Umbilical cord (tissue), 2 donors: Measurements from ENCODE around the gene ACKR2. TPM values are rescaled to one million over a fixed set of nuclear protein-coding genes. Genes with fewer than 3 reads are reported as not detected.

Source experiments
- DNase-seq: peaks from one replicate; pipeline ENCODE4 v3.0.0-alpha.2; 2015; ENCODE audit warnings: low spot score
- total RNA-seq: library from RNA; depleted of rRNA; stranded (reverse); fragments of >200 nt; gene quantifications from one replicate; pipeline ENCODE4 v1.2.3, GENCODE V29; 2014; ENCODE audit warnings: low replicate concordance; ENCODE audit not compliant: insufficient read depth

The ACKR2 gene
- total RNA-seq, 1 donor from 2014 or later: 10.4 TPM

DNA sequence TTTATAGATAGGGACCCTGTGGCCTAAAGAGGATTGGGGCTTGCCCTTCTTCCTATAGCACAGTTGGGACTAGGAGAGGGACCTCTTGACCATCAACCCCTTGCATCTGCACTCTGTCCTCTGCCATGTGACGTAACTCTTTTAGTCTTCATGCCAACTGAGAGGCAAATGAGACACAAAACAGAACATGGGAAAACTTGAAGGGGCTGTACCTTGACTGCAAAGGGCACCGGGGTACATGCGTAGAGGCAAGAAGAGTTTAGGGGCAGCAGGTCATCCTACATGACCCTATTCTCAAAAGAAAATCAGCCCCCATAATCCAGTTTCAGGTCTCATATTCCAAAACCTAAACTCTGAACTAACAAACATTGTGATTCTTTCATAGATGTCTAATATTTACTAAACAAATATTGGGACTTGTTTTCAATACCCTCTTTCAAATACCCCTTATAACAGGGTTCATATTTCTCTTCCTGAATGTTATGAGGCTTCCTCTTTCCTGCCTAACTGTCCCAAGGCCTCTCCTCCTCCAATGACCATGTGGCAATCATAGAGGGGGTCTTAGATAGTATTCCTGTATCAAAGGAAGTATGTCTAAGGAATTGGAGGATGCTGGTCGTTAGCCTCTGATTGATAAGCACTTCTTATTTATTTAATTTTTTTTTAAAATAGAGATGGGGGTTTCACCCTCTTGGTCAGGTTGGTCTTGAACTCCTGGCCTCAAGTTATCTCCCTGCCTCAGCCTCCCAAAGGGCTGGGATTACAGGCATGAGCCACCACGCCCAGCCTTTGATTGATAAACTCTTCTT, 20.6 kb downstream of the ACKR2 start:
- no peak for DNase-seq

DNA sequence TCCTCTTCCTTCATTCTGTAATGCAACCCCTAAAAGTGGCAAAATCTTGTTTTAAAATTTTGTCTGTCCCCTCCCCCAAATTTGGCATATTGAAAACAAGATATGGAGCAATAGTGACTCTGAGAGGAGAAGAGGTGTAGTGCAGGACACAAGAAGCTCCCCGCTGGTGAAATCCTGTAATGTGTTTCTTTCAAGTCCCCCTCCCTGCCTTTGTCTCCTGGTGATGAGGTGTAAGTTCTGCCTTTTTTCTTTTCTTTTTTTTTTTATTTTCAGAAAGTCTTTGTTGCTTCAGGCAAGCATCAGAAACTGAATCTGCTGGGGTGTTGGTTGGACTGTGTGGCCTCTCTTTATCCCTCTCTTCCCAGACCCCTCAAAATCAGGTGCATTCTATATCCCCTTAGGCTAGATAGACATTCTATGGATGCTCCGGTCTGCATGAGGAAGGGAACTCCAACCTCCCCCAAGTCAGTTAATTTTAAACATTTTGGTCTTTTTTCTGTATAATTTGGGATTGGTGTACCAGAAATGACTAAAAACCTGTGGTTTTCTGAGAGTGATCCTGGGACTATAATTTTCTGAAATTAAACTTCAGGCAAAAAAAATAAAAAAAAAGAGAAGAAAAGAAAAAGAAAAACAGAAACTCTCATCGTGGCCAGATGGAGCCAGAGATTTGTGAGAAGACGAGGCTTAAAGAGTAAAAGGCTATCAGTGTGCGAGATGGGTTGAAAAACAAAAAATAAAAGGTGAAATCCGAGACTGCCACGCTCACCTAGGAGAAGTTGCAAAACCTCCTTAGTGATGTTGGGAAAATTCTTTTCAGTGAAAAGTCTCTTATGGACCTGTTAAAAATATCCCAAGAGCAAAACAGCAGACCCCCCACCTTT, 21.4 kb downstream of the ACKR2 start:
- DNase-seq: no peak

DNA sequence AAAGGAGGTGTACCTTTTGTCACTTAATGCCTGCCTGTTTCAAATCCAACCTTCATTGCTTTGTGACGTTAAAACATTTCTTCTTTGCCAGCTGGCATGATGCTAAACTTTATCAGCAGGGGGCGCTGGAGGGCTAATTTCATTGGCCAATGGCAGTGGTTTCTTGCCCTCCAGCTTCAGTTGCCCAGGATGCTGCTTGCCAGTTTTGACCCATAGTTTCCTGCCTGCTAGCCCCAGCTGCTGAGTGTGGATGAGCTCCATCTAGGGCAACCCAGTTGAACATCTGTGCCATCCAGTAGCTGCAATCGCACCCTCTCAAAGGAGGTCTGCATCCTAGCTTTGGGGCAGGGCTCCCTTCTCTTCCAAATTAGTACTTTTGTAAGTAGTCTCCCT, 22.1 kb downstream of the ACKR2 start:
- peak; percentile 57 for DNase-seq

DNA sequence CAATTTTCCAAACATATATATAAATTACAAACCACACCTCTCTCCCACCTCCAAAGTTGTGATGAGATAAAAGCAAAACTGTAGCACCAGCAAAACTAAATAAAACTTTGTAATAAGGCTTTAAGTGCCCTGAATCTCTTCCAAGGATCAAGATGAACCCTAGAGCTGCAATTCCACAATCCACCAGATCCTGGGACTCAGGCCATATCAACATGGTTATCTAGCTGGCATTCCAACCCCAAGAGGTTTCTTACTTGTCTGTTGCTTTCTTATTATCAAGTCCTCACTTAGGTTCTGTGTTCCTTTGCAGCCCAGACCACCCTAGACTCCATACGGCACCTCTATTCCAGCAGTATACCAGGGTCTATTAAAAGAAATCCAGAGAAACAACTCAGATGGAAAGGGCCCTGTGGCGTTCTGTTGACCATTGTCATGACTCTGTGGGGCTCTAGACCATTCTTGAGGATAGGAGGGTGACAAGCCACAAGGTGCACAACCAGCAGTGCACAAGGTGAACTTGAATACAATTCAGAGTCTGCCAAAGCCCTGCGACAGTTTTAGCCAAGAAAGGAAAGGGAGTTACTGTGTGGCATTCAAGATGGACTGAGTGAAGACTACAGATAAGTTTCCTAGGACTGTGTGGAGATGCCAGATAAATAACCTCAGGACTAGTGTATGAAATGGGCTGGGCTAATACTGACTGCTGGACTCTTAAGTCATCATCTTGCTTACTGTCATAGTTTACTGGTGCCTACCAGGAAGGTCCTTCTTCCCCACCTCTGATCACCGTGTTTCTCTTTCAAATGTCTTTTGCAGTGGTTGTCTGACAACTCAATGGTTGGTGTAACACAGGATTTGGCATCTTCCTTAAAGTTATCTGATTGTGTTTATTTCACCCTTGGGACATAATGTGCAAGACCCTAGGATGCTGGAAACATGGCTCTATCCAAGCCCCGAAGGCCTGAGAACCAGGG, 27.2 kb downstream of the ACKR2 start:
- DNase-seq: no peak

DNA sequence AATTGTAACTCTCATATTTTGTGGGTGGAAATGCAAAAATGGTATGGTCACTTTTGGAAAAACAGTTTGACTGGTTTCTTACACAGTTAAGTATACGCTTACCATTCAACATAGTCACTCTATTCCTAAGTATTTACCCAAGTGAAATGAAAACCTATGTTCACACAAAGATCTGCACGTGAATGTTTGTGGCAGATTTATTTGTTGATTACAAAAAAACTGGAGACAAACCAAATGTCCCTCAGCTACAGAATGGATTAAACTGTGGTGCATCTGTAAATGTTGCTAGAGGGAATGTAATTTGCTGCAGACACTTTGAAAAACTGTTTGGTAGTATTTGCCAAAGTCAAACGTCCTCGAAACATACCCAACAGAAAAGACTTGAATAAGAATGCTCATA, 29.3 kb downstream of the ACKR2 start:
- no peak for DNase-seq

DNA sequence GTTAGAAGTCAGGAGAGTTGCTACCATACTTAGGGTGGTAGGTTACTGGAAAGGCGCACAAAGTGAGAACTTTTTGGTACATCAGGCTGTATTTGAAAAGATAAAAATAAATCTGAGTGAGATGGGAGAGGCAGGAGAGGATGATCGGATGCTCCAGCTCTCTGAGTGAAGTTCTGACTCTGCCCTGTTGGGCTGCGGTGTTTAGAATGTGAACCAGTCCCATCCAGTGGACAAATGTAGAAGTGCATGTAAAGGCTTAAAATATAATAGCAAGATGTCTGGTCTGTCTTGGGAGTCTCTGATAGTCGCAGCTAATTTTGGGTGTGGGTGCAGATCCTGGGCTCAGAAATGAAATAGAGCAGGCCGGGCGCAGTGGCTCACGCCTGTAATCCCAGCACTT, 30.4 kb downstream of the ACKR2 start:
- DNase-seq: peak; percentile 79

- no peak for DNase-seq
These were observed 32.1 kb downstream of the ACKR2 start for GRCh38 chr3:42841332-42841731.

DNA sequence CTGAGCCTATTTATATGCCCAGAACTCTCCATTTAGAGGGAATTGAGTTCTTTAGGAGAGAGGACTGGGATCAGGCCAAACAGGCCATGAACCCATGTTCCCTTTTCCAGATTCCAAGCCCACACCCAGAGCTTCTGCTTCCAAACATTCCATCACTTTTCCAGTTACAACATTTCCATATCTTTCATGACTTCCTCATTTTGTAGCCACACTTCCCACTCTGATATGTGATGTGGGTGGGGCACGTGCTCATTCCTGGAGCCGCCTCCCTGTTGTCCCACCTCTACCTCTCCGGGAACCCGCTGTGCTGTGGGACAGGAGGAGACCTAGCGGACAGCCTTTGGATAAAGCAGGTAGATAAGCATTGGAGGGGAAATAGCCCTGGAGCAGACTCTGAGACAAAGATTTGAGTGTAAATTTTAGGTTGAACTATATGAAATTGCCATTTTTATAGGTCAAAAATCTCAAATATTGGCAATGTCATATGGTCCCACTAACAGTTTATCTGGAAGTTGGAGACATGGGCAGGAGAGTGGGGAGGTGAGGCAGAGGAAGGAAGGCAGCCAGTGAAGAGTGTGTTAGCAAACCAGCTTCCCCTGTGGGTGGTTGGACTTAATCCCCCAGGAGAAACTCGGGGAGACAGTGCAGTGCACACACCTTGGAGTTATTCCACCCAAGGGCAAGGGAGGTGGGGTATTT, 34.6 kb downstream of the ACKR2 start:
- DNase-seq: no peak

DNA sequence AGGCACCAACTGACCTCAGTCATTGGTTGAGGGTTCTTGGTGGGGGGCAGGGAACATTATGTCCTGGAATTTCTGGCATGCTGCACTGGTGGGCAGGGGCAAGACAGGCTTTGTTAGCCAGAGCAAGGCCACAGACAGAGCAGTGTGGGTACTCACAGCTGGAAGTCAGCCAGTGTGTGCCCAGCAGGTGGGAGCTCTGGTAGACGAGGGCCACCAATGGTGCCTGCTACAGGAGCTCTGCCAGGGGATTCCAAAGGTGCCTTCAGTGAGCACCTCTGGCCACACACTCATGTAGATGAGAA, 35.1 kb downstream of the ACKR2 start:
- no peak for DNase-seq

- no peak for DNase-seq
These were observed 35.6 kb downstream of the ACKR2 start for GRCh38 chr3:42844815-42845214.

DNA sequence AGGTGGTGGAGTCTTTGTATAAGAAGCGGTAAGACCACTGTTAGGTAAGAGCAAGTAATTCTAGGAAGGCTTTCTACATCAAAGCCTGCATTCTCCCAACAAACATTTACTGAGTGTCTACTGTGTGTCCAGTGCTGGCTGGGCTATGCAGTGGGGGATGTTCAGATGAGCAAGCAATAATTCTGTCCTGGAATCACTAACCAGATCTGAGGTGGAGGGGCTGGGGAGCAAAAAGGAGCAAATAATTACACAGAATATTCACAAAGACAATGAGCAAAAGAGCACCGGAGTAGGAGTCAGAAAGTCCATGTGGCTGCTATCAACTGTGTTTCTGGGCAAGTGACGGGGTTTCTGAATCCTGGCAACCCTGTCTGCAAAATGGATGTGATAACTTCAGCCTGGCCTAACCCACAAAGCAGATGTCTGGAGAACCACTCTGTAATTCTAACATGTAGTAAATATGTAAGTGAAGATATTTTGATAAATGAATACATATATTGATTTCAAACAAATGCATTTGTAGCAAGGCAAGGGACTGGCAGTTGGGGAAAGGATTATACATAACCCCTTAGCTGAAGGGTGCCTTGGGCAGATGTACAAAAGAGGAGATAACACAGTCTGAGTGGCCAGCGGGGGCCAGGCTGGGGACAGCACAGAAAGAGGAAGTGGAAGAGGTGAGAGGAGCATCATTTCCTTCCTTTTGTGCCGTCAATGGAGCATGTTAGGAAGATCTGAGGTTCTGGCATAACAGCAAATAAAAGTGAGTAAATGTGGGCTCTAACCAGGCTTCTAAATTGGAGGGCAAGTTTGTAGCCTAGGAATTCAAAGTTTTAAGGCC, 37.7 kb downstream of the ACKR2 start:
- no peak for DNase-seq

DNA sequence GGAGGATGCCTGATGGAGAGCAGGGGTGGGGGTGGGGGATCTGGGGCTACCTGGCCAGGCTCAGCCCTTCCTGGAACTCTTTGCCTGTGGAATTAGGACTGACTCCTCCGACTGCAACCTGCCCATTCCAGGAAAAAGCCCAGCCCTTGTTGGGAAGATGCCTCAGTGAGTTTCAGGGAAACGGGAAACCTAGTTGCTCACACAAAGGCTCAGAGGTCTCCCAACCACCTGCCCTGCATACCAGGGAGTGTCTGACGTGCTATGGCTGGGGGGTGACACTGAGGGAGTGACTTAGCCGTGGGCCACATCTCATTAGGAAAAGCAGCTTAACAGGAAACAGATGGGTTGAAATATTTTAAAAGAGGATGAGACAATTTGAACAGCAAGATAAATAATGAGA, 38.5 kb downstream of the ACKR2 start:
- no peak for DNase-seq

DNA sequence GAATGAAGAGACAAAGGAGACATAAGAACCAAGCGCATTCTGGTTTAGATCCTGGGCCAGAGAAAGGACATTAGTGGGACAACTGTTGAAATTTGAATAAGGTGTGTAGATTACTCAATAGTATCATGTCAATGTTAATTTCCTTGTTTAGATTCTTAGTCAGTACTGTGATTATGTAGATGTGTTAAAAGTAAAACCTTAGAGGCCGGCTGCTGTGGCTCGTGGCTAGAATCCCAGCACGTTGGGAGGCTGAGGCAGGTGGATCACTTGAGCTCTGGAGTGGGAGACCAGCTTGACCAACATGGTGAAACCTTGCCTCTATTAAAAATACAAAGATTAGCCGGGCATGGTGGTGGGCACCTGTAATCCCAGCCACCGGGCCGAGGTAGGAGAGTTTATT, 39.8 kb downstream of the ACKR2 start:
- no peak for DNase-seq

GRCh38 chr3:42850263-42850662, 41.0 kb downstream of the ACKR2 start:
- no peak for DNase-seq

- peak; percentile 22 for DNase-seq
These were observed 42.1 kb downstream of the ACKR2 start for GRCh38 chr3:42851228-42851834.

DNA sequence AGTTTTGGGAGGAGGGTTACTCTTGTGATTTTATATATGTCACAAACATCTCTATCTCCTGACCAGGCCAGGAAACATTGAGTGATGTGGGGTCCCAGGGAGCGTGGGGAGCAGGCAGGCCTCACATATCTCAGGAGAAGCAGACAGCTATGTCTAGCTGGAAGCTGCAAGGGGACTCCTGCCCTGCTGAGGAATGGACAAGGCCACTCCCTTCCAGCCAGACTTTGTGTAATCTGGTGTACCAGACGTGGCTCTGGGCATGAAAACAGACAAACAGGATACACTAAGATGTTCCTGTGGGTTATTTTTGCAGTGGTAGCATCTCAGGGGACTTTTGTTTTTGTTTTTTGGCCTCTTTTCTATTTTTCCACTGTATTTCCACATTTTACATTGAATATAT, 43.2 kb downstream of the ACKR2 start:
- DNase-seq: peak; percentile 88

DNA sequence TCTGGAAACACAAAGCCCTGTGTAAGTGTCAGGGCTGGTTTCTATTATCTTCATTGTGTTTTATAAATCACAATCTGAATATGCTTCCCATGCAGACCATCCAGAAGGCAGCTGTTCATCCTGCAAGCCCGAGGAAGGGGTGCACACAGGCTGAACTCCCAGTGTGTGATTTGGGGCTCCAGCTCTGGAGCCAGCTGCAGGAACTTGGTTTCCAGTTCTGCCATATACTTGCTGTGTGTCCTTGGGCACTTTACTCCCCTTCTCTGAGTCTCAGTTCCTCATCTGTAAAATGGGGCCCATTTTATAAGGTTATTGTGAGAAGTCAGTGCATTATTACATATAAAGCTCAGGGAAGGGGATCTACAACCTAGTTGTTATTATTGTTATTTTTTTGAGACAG, 43.8 kb downstream of the ACKR2 start:
- no peak for DNase-seq

DNA sequence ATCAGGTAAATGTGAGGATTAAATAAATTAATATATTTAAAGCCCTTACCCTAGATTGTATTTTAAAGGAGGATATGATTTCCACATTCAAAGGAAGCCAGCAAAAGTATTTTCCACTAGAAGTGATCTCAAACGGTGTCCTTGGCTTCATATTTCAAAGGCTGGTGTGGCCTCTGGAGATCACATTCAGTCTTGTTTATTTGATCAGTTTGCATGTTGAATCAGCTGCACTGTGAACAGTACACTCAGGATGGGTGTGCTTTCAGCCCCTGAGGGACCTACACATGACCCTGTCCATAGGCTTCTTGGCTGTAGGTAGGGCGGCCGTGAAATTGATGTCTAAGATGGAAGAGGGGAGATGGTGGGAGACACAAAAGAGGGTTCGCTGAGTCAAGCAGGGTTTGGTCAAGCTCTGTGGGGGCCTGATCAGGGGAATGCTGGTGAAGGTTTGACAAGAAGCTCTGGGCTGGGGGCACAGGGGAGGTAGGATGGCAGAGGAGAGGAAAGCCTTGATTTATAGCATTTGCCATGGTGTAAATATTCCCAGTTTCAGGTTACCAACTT, 44.6 kb downstream of the ACKR2 start:
- peak; percentile 26 for DNase-seq

DNA sequence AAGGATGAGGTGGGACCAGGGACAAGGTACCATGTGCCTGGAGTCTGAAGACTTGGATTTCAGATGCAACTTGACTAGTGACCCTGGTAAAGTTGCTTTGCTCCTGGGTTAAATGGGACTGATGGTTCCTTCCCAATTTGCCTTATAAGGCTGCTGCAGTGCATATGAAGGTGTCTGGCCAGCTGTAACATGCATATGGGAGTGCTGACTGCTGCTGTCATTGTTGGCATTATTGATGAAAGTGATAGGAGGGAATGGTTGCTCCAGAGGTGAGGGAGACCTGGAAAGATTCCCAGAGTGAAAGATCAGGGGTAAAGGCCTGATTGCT, 45.9 kb downstream of the ACKR2 start:
- no peak for DNase-seq
